HG02943 (cell line): ENCODE measurements around the gene SLC35F6.
"Not testable (repeated sequence)": the region's sequence is repeated elsewhere in the genome, so short reads cannot be mapped to it uniquely, and the experiment has no call there.

Experiments used
- ATAC-seq: cut with Tn5 transposase; IDR thresholded peaks from one replicate; pipeline ENCODE4 v1.9.1; 2021; ENCODE audit warnings: mild to moderate bottlenecking, low read depth, moderate library complexity; ENCODE audit not compliant: unreplicated experiment

SLC35F6 gene

GRCh38 chr2:26730549-26731344 lies 33.3 kb upstream of the SLC35F6 start:
- ATAC-seq = no peak

GRCh38 chr2:26731714-26732113 lies 32.4 kb upstream of the SLC35F6 start:
- no peak for ATAC-seq

- ATAC-seq = no peak
Measured at GRCh38 chr2:26732446-26732845, 31.6 kb upstream of the SLC35F6 start.

DNA sequence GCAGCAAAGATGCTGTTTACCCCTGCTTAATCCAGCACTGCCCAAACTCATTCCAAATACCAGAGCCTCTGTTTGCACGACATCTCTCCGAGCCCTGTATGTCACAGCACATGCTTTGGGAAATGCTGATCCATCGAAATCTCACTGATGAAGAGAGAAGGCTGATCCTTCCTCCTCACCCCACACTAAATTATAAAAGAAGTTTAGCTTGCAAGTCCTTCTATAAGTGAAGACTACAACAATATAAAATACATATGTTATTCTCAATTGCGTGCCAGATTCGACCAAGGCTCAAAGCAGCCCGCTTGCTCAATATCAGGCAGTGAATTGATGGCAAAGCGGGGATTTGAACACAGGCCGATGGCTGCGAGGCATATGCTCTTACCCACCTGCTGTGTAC lies 30.7 kb upstream of the SLC35F6 start:
- no peak for ATAC-seq

- no peak for ATAC-seq
Measured at GRCh38 chr2:26735097-26735496, 29.0 kb upstream of the SLC35F6 start.

DNA sequence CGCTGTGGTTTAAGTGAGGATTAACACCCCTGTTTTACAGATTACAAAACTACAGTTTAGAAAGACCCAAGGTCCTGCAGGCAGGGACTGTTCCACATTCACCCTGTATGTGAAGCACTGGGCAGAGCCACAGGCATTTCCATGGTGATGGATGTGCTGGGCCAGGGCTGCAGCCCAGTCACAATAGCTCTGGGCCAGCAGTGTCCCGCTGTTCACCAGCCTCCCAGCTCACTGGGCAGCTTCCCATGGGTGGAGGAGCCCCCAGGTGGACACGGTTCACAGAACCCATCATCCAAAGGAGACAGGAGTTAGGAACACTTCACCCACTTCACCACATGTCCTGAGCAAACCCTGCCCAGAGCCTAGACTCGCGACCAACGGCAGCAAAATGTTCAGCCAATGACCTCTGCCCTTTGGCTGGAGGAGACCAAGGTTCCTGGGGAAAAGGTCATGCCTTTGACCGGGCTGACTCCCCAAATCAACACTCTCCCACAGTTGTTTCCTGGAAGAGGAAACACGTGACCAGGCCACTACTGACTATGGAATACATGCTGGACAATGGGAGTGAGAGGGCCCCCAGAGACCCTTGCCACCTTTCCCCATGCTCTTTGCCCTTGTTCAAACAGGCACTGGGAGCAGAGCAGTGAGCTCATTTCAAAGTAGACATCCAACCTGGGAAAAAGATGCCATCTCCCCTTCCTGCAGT lies 28.0 kb upstream of the SLC35F6 start:
- ATAC-seq = no peak

DNA sequence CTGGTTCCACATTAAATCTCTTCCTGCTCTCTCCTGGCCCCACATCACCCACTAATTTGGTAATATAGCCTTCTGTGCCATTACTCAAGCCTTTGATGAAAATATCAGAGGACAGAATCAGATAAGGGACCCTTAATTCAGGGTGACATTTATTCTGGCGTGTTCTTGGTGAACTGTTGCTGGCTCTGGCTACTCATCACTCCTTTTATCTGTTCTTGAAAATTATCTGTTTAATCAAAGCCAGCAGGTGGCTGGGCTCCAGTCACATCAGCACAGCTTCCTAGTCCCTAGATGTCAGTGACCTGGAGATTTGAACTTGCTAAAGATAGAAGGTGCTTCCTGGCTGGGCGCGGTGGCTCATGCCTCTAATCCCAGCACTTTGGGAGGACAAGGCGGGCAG lies 26.9 kb upstream of the SLC35F6 start:
- ATAC-seq = no peak

DNA sequence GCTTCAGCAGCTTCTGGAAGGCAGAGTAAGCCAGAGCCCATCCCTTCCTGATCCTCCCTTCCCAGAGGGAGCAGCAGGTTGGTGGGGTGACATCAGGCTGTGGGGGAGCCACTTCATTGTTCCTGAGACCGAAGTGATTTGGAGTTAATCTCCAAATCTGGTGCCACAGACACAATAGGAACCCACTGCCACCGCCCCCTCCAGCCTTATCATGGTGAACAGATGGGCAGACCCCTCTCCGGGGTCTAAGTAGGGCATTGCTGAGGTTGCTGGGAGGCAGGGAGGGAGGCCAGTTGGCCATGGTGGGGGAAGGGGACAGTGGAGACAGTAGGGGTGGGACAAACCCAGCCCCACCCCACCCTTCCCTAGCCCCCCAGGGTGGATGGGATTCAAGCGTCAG lies 25.6 kb upstream of the SLC35F6 start:
- ATAC-seq = no peak

- ATAC-seq = no peak
Measured at GRCh38 chr2:26739514-26739913, 24.6 kb upstream of the SLC35F6 start.

DNA sequence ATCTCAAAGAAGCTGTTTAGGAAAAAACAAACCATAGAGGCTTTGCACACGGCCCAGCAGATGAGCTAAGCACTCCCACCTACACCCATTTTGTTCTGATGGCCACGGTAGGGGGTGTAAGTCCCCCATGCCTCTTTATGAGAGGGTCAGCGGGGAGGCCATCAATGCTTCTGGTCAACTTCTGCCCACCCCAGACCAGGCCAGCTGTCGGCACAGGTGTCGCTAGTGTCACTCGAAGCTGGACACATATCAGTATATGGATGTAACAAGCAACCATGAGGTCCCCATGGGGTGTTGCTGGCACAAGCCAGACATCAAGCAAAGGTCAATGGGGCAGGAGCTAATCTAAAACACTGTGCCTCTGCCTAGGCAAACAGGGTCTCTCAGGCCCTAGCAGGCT lies 23.7 kb upstream of the SLC35F6 start:
- ATAC-seq = no peak

GRCh38 chr2:26740890-26741302 lies 23.2 kb upstream of the SLC35F6 start:
- no peak for ATAC-seq

DNA sequence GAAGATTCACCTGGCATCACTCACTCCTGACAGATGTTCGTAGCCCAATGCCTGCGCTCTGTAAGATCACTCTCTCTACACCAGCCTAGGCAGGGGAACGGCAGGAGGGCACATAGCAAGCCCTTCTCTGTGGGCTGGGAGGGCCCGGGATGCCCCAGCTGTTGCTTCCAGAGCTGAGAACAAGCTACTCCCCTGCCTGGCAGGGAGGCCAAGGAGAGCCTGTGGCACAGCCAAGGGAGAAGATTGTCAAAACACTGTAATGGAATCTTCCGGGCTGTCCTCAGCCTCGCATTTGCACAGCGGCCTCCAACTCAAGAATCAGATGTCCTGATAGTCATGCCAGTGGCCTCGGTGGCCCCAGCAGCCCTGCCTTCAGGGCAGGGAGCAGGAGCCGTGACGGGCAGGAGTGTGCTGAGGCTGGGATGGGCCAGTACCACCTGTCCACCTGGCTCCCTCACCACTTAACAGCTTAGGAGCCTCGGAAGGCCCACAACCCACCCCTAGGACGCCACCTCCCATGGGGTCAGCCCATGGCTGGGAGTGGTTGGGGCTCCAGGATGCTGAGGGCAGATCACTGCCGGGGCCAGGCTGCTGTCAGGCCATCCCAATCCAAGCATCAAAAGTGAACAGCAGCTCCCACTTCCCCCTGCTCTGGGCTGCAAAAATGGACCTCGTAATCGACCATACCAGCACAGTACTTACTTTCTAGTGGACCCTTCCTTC lies 21.9 kb upstream of the SLC35F6 start:
- no peak for ATAC-seq

DNA sequence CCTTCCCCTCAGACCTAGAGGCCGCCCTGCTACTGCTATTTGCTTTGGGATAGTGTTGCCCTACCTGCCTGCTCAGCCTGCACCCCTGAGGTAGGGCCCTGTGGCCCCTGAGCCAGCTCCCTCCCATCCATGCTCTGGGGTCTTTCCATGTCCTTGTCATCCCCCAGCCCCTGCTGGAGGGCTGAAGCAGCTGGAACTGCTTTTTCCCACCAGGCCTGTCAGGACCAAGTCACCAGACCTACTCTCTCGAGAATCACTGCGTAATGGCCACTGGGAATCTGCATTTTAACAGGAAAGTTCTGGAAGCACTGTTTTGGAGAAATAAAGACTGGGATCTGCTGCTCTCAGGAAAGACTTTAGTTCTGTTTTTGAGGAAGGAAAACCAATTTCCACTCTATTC lies 20.2 kb upstream of the SLC35F6 start:
- ATAC-seq = no peak

- no peak for ATAC-seq
Measured at GRCh38 chr2:26744953-26745352, 19.1 kb upstream of the SLC35F6 start.

DNA sequence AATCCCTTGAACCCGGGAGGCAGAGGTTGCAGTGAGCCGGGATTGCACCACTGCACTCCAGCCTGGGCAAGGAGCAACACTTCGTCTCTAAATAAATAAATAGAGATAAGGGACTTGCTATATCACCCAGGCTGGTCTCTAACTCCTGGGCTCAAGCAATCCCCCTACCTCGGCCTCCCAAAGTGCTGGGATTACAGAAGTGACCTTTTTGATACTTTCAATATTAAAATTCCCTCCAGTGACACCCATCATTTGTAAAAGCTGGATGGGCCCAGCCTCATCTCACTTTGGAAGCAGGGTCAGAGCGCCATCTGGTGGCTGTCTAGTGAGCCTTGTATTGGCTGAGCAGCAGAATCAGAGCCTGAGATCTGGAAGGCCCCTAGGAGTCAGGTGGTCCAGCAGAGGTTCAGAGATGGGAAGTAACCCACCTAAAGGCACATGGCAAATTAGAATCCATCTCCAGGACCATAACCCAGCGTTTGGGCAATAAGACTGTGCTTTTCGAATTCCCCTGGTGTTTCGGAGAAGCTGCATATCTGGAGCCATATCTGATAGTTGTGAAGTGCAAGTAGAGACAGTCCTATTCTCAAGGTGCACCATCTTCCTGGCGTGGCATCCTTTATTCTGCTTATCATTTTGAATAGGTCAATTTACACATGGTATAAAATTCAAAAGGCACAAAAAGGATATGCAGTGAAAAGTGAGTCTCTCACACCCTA lies 18.3 kb upstream of the SLC35F6 start:
- no peak for ATAC-seq

- ATAC-seq = no peak
Measured at GRCh38 chr2:26746934-26747333, 17.1 kb upstream of the SLC35F6 start.

GRCh38 chr2:26749787-26750420 lies 14.2 kb upstream of the SLC35F6 start:
- ATAC-seq = not testable (repeated sequence)

DNA sequence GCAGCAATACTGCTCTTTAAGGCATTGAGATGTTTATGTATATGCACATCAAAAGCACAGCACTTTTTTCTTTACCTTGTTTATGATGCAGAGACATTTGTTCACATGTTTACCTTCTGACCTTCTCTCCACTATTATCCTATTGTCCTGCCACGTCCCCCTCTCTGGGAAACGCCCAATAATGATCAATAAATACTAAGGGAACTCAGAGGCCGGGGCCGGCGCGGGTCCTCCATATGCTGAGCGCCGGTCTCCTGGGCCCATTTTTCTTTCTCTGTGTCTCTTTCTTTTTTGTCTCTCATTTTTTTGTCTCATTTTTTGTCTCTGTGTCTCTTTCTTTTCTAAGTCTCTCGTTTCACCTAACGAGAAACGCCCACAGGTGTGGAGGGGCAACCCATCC lies 13.6 kb upstream of the SLC35F6 start:
- not testable (repeated sequence) for ATAC-seq

DNA sequence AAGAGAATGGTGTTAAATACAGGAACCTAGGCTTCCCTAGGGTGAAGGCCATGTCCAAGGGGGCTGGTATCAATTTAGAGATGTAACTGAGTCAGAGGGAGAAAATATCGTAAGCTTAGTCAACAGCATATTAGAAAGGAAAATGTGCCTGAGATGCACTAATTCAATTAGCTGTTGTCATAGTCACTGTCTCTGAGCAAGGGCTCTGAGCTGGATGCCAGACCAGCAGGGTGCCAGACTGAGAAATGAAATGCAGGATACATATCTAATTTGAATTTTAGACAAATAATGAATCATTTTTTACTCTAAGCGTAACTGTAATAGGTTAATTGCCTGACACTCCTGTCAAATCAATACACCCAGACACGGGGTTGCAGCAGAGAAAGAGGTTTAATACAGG lies 11.4 kb upstream of the SLC35F6 start:
- no peak for ATAC-seq

DNA sequence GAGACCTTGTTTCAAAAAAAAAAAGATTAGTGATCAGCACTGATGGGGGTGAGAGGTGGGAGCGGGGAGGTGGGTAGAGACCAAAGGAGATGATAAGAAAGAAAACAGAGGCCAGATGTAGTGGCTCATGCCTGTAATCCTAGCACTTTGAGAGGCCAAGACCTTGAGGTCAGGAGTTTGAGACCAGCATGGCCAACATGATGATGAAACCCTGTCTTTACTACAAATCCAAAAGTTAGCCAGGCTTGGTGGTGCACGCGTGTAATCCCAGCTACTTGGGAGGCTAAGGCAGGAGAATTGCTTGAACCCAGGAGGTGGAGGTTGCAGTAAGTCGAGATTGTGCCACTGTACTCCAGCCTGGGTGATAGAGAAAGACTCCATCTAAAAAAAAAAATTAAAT lies 9.5 kb upstream of the SLC35F6 start:
- ATAC-seq = no peak
